Endothelial cell (in vitro differentiated cells): ENCODE results near the gene CLCN3. TPM values are rescaled to one million over a fixed set of nuclear protein-coding genes. Genes with fewer than 3 reads are reported as not detected.
"Not testable (repeated sequence)": the region's sequence is repeated elsewhere in the genome, so short reads cannot be mapped to it uniquely, and the experiment has no call there.

ENCODE experiments used
- DNase-seq: peaks from one replicate; pipeline ENCODE4 v3.0.0; 2021; ENCODE audit warnings: low spot score
- H3K27ac Mint-ChIP-seq: one replicate; pipeline ENCODE4 v1.8.0; 2021; ENCODE audit warnings: mixed read lengths, inconsistent platforms; ENCODE audit not compliant: unreplicated experiment
- H3K27me3 Mint-ChIP-seq: one replicate; pipeline ENCODE4 v1.8.0; 2021; ENCODE audit warnings: mild to moderate bottlenecking, moderate library complexity, mixed read lengths, inconsistent platforms; ENCODE audit not compliant: unreplicated experiment
- H3K36me3 Mint-ChIP-seq: one replicate; pipeline ENCODE4 v1.8.0; 2021; ENCODE audit warnings: mild to moderate bottlenecking, low read depth, mixed read lengths, inconsistent platforms; ENCODE audit not compliant: unreplicated experiment
- H3K4me1 Mint-ChIP-seq: one replicate; pipeline ENCODE4 v1.8.0; 2021; ENCODE audit warnings: mild to moderate bottlenecking, mixed read lengths, inconsistent platforms; ENCODE audit not compliant: unreplicated experiment
- H3K4me3 Mint-ChIP-seq: one replicate; pipeline ENCODE4 v1.8.0; 2021; ENCODE audit warnings: mild to moderate bottlenecking, mixed read lengths, inconsistent platforms; ENCODE audit not compliant: unreplicated experiment
- H3K9me3 Mint-ChIP-seq: one replicate; pipeline ENCODE4 v1.8.0; 2021; ENCODE audit warnings: mixed read lengths, inconsistent platforms; ENCODE audit not compliant: unreplicated experiment
- CTCF ChIP-seq: fragments of 200-600 bp; sonication (generic); IDR thresholded peaks from one replicate; pipeline ENCODE4 v1.5.0; 2021; ENCODE audit warnings: antibody characterized with exemption; ENCODE audit not compliant: unreplicated experiment
- long read RNA-seq: library from polyadenylated mRNA; unstranded; transcript quantifications from one replicate; pipeline ENCODE4 v2.0.0, GENCODE V29; 2020; ENCODE audit not compliant: unreplicated experiment
- total RNA-seq: library from RNA; stranded (reverse); fragmentation: NEBNext Ultra II Directional; extraction: Animal tissue kit (Norgen Biotek cat#: 25700); gene quantifications from one replicate; pipeline ENCODE4 v1.2.1, GENCODE V29; 2021; ENCODE audit not compliant: unreplicated experiment

Gene CLCN3
- 58.0 TPM for total RNA-seq
- long read RNA-seq, full-length matches to known transcripts, result 8 of 11 reads
- long read RNA-seq, partial matches to known transcripts, result 1 of 11 reads
- long read RNA-seq, other reads (novel, unspliced or antisense), result 2 of 11 reads

GRCh38 chr4:169619958-169620879, at the start of gene CLCN3:
Gene CLCN3, plus strand, starts transcription at chr4:169620578. Its CDS starts 15,351 bp downstream, at chr4:169635929.
- H3K4me1 Mint-ChIP-seq, result peaks cover 23% of the 10 kb centered on the region
- DNase-seq, result peak; percentile 97
- H3K36me3 Mint-ChIP-seq, result peaks cover 3% of the 10 kb centered on the region
- peaks cover 2% of the 10 kb centered on the region for H3K27me3 Mint-ChIP-seq
- peak within 1 kb of the TSS; percentile 95 for H3K4me3 Mint-ChIP-seq
- no peak for TF ChIP-seq CTCF
- peak within 1 kb of the TSS; percentile 98 for H3K27ac Mint-ChIP-seq
- H3K9me3 Mint-ChIP-seq, result peaks cover 4% of the 10 kb centered on the region

- not testable (repeated sequence) for DNase-seq, H3K4me1 Mint-ChIP-seq, H3K36me3 Mint-ChIP-seq, H3K27me3 Mint-ChIP-seq, H3K9me3 Mint-ChIP-seq, H3K4me3 Mint-ChIP-seq
- peak overlapping the region; percentile 2 for H3K27ac Mint-ChIP-seq
Measured at GRCh38 chr4:169571012-169571411, 49.4 kb upstream of the CLCN3 start.

GRCh38 chr4:169571435-169571834, 48.9 kb upstream of the CLCN3 start:
- TF ChIP-seq CTCF, result no peak
- peaks cover 5% of the 10 kb centered on the region for H3K27me3 Mint-ChIP-seq
- no peak overlapping the region for H3K4me3 Mint-ChIP-seq
- H3K36me3 Mint-ChIP-seq, result peaks cover 3% of the 10 kb centered on the region
- no peak for DNase-seq
- H3K9me3 Mint-ChIP-seq, result no peaks in the 10 kb centered on the region
- H3K27ac Mint-ChIP-seq, result peak overlapping the region; percentile 2
- H3K4me1 Mint-ChIP-seq, result no peaks in the 10 kb centered on the region

GRCh38 chr4:169573889-169574288, 46.5 kb upstream of the CLCN3 start:
- no peak overlapping the region for H3K4me3 Mint-ChIP-seq
- no peak for TF ChIP-seq CTCF
- H3K9me3 Mint-ChIP-seq, result no peaks in the 10 kb centered on the region
- H3K27me3 Mint-ChIP-seq, result peaks cover 5% of the 10 kb centered on the region
- no peak overlapping the region for H3K27ac Mint-ChIP-seq
- no peak for DNase-seq
- no peaks in the 10 kb centered on the region for H3K4me1 Mint-ChIP-seq
- peaks cover 3% of the 10 kb centered on the region for H3K36me3 Mint-ChIP-seq

- Mint-ChIP-seq H3K9me3 (no peaks in the 10 kb centered on the region), H3K4me1 (no peaks in the 10 kb centered on the region)
Measured at GRCh38 chr4:169582203-169582602, 38.2 kb upstream of the CLCN3 start.

More at GRCh38 chr4:169582203-169582602, 38.2 kb upstream of the CLCN3 start:
- Mint-ChIP-seq H3K27me3 (no peaks in the 10 kb centered on the region), H3K36me3 (no peaks in the 10 kb centered on the region), H3K27ac (no peak overlapping the region), H3K4me3 (no peak overlapping the region)
- TF ChIP-seq CTCF, result no peak
- no peak for DNase-seq
